ENCODE results near the gene NEAT1. TPM values are rescaled to one million over a fixed set of nuclear protein-coding genes. Genes with fewer than 3 reads are reported as not detected.

The NEAT1 gene
- total and polyA plus RNA-seq, 9 of the 15 experiments (the other 6 are each of a cell fraction or from before 2014, with no cell fraction given) = 20.1 to 389 (median 62.8) TPM

GRCh38 chr11:65468874-65469333 lies 46.3 kb downstream of the NEAT1 start (continued):
- TF ChIP-seq HMG20B (CRISPR knock-in tag; IDR thresholded peaks at IDR 0.05) (no peak), FOXA1 (IDR thresholded peaks at IDR 0.05; ENCODE audit: borderline replicate concordance) (no peak), TSHZ1 (CRISPR knock-in tag; IDR thresholded peaks at IDR 0.05) (no peak), FOXP4 (CRISPR knock-in tag; IDR thresholded peaks at IDR 0.05; ENCODE audit: borderline replicate concordance) (no peak), ZNF217 (CRISPR knock-in tag; IDR thresholded peaks at IDR 0.05) (no peak), ZNF280A (IDR thresholded peaks at IDR 0.05; ENCODE audit: low read depth, partially characterized antibody) (no peak), ATF7 (IDR thresholded peaks at IDR 0.05) (peak; percentile 65; the same call in 1 of the 2 replicates), ARID2 (IDR thresholded peaks at IDR 0.05) (peak; percentile 61; the same call in 1 of the 2 replicates), MTF1 (CRISPR knock-in tag; IDR thresholded peaks at IDR 0.05; ENCODE audit: borderline replicate concordance) (no peak), RFX7 (CRISPR knock-in tag; IDR thresholded peaks at IDR 0.05) (no peak), ZNF124 (CRISPR knock-in tag; IDR thresholded peaks at IDR 0.05) (no peak), SMARCA4 (IDR thresholded peaks at IDR 0.05) (no peak), ZKSCAN8 (CRISPR knock-in tag; IDR thresholded peaks at IDR 0.05) (no peak), NBN (IDR thresholded peaks at IDR 0.05; ENCODE audit: low read depth) (peak; percentile 61; the same call in 1 of the 2 replicates), CTCFL (IDR thresholded peaks at IDR 0.05; ENCODE audit: borderline replicate concordance, insufficient read depth, low read depth, low read length, poor library complexity, severe bottlenecking) (peak; percentile 49), NUFIP1 (IDR thresholded peaks at IDR 0.05; ENCODE audit: partially characterized antibody) (no peak), RAD51 (IDR thresholded peaks at IDR 0.05; ENCODE audit: borderline replicate concordance, low read depth) (0 out of 2 replicates have a peak, but pooled peaks have one; percentile 29), E2F4 (CRISPR knock-in tag; IDR thresholded peaks at IDR 0.05; ENCODE audit: low read depth) (no peak), RBM22 (IDR thresholded peaks at IDR 0.05; ENCODE audit: low read depth, low read length, poor library complexity, severe bottlenecking) (no peak)

Data from K562 (cell line).